IMR-90 (cell line): ENCODE results near the gene HNRNPH1.

Experiments used
- CTCF ChIP-seq: conservative IDR thresholded peaks from 2 replicates; pipeline ENCODE4 v1.5.1; 2012; ENCODE audit warnings: mild to moderate bottlenecking, low read depth, low read length, improper control_type of control experiment
- POLR2A ChIP-seq: IDR thresholded peaks from 2 replicates; pipeline ENCODE4 v1.6.1; 2012; ENCODE audit warnings: mild to moderate bottlenecking, low read depth, low read length
- SMC3 ChIP-seq: fragments of 150-350 bp; IDR thresholded peaks from 2 replicates; pipeline ENCODE4 v1.6.1; 2016; ENCODE audit warnings: low read depth, mild to moderate bottlenecking, antibody characterized with exemption, low read length, moderate library complexity

DNA sequence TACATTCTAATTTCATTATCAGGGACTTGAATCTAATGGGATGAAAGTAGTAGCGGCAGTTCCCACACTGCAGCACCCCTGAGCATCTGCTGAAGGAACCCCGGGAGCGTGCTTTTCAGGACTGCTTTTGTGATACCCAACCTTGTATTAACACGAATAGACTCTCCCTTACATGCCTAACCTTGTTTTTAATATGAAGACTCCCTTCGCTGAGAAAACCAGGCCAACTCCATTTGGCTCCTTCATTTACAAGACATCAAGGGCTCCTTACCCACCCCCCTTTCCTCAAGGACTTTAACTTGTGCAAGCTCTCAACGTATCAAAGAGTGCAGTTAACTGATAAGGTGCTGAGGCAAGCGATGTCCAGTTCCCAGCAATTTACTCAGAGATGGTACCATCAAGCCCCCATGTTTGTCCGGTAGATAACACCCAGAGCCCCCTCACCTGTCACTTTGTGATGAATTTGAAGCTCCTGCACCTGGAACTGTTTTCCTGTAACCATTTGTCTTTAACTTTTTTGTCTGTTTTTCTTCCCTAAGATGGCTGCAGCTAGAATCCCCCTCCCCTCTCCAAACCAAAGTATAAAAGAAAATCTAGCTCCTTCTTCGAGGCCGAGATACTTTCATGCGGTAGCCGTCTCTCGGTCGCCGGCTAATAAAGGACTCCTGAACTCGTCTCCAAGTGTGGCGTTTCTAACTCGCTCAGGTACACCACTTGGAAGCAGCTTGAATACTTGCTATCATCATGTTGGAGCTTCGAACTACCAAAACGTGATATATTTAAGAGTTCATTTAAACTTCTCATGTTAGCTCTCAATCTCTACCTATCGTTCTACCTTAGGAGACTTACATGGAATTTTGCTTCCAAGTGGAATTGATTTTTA is 10.7 kb downstream of the HNRNPH1 start:
- TF ChIP-seq CTCF (no peak), POLR2A (no peak), SMC3 (no peak)
